NCI-H524 treated with DMSO at 0.1 percent for 48 hours (cell line): ENCODE results near the gene WDR7.
A peak's percentile ranks its signal among the peaks of the same experiment; 100 is the strongest.
"Not testable (repeated sequence)": the region's sequence is repeated elsewhere in the genome, so short reads cannot be mapped to it uniquely, and the experiment has no call there.

Experiments used
- DNase-seq: peaks from one replicate; lab custom pipeline; 2025; lab: John Stamatoyannopoulos, UW

WDR7 gene

DNA sequence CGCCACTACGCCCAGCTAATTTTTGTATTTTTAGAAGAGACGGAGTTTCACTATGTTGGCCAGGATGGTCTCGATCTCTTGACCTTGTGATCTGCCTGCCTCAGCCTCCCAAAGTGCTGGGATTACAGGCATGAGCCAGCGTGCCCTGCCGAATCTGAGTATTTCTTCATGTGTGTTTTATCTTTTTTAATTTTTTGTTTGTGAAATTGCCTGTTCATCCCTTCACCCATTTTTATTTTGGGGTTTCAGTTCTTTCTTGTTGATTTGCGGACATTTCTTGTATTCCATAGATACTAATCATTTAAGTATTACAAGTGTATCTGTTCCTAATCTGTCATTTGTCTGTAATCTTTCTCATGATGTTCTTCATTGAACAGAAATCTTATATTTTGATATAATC is 3.1 kb downstream of the WDR7 start:
- DNase-seq, result not testable (repeated sequence)

DNA sequence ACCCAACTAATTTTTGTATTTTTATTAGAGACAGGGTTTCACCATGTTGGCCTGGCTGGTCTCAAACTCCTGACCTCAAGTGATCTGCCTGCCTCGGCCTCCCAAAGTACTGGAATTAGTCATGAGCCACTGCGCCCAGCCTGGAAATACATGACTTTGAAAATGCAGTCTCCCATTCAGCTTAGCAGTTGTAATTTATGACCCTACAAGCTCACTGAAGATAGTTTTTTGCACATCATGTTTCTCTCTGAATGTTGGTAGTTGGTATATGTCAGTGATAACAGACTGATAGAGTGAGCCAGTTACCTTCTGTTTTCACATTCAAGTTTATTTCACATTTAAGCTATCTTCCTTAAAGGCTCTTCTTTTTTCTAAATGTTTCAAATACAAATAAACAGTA is 7.1 kb downstream of the WDR7 start:
- no peak for DNase-seq

DNA sequence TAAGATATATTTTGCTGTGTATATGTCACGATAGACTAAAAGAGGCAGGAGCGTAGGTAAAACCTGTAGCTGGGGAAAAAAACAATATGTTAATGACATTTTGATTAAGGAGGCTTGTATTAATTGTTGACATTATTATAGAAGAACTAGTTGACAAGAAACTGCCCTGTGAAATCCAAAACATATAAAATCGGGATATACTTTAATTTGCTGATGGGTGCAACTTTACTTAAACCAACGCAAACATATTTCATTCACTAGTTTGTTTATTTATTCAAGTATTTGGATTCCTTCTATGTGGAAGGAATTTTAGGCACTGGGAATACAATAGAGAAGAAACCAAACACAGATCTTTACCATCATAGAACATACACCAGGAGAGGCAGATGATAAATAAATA is 8.0 kb downstream of the WDR7 start:
- no peak for DNase-seq

DNA sequence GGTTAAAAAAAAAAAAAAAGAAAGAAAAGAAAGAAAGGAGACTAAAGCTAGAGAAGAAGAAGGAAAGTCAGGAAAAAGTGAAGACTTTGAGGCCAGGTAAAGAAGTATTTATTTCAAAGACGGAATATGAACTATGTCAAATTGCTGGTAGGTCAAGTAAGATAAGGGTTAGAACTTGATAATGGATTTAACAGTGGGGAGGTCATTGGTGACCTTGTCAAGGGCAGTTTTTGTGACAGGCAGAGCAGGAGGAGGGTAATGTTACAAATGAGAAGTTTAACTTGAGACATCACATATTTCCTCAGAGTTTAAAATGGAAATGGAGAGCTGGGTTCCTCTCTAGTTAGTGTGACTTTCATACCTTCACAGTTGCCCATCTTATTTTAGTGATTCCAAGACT is 9.5 kb downstream of the WDR7 start:
- no peak for DNase-seq

DNA sequence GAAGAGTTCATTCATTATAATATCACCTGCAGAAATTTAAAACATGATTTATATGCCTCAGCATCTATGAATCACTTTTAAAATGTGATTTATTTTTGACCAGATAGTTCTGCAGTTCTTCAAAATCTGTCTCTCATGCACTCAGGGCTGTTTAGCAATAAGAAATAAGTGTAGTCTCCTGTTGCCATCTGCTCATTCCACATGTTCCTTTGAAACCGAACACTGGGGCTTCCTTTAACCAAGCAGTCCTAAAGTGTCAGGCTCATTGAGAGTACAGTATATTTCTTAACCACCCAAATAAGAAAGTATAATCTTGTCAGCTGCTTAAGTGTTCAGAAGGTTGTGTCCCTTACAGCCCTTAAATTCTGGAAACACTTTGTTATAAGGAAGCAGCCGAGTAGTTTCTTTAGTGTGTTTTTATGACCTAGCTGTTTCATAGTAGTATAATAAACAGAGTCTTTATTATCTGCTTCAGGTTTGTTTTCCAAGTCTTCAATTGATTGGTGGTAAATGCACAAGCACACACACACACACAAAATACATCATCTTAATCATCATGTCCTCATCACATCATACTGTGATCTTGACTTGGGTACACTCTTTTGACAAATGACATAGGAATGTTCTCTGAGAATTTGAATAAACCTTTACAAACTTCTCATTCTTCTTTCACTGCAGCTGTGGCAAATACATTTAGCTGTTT is 10.4 kb downstream of the WDR7 start:
- peak; percentile 95 for DNase-seq

DNA sequence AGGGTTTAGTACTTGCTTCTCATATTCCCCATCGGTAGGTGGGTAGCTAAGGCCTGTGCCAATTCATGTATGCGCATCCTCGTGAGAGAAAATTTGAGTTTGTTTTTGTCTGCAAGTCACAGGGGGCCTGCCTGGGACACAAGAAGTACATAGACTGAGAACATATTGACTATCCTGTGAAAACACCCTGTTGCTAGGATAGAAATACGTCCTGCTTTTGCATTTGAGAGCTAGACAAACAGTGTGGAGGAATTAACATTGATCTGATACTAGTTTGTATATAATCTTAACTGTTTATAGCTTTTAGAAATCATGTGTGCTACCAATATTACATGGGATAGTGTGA is 10.9 kb downstream of the WDR7 start:
- no peak for DNase-seq

DNA sequence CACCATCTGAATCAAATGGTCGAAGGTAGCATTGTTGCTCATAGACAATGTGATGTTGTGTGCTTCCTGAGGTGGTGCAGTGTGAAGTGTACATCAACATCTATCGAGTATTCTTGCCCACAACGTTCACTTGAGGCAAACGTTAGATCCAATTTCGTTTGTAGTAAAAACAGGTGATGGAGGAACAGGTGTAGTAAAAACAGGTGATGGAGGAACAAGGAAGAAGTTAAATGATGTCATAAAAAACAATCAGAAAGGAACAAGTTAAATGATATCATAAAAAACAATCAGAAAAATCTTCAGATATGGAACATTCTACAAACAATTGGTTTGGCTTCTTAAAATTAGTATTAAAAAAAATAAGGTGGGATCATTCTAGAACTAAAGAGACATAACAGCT is 11.3 kb downstream of the WDR7 start:
- no peak for DNase-seq

DNA sequence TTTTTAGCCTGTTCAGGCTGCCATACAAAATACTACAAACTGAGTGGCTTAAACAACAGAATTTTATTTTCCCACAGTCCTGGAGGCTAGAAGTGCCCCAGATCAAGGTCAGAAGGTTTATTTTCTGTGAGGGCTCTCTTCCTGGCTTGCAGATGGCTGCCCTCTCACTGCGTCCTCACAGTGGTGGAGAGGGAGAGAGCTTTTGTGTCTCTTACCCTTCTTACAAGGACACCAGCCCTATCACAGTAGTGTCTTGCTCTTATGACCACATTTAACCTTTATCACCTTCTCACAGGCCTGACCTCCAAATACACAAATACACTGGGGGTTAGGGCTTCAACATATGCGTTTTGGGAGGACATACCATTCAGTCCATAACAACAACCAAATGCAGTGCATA is 11.7 kb downstream of the WDR7 start:
- DNase-seq, result no peak

DNA sequence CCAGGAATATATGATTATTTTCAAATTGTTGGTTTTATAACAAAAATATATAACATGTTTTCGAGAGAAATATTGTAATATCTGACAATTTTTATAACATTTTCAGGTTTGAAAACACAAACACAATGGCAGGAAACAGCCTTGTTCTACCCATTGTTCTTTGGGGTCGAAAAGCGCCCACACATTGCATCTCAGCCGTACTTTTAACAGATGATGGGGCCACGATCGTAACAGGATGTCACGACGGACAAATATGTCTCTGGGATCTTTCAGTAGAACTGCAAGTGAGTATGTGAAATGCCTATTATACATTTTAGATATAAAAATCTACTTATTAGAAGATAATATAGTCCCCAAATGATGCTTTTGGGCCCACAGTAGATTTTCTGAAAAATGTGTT is 21.2 kb downstream of the WDR7 start:
- DNase-seq, result no peak

DNA sequence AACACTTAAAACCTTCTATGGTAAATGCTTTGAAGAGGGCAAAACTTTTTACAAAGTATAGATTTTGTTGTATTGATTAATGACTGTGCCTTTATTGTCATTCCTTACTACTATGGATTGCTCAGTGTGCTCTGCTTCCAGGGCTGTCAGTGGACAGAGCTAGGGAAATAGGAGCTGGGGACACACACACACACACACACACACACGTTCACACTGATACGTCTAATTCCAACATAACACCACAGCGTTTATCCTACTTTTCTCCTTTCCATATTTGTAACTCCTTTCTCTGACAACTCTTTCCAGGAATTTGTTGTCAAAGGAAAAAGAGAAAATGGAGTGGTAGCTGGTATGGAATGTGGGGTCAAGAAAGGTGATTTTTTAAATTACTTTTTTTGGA is 21.8 kb downstream of the WDR7 start:
- DNase-seq, result no peak

DNA sequence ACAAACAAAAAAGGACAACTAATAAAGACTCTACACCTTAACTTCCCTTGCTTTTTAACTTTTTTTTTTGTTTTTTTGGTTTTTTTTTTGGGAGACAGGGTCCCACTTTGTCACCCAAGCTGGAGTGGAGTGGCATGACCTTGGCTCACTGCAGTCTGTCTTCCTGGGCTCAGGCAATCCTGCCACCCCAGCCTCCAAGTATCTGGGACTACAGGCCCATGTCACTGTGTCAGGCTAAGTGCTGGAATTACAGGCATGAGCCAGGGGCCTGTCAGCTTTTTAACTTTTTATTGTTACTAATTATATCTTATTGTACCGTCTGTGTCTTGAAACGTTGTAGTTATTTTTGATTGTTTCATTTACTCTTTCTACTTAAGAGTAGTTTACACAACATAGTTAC is 25.5 kb downstream of the WDR7 start:
- no peak for DNase-seq

DNA sequence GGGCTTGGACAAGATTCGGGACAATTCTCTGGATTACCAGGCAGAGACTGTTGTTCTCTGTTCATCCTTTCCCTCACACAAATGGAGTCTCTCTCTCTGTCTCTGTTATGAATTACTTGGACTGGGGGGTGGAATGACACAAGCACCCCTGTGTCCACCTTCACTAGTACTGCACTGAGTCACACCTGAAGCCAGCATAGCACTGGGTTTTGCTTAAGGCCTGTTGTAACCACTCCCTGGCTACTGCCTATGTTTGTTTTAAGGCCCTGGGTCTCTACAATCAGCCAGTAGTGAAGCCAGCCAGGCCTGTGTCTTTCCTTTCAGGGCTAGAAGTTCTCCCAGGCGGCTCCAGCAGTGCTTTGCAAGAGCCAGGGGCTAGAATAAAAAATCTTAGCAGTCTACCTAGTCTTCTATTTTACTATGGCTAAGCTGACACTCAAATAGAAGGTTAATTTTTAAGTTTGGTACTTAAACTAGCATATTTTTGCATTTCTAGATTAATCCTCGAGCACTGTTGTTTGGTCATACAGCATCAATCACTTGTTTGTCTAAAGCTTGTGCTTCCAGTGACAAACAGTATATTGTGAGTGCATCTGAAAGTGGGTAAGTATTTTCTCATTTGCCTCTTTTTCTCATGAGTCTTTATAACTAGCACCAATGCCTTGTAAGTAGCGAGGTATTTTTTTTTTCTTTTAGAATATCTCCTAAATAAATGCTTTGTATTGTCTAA is 27.8 kb downstream of the WDR7 start:
- DNase-seq, result no peak

DNA sequence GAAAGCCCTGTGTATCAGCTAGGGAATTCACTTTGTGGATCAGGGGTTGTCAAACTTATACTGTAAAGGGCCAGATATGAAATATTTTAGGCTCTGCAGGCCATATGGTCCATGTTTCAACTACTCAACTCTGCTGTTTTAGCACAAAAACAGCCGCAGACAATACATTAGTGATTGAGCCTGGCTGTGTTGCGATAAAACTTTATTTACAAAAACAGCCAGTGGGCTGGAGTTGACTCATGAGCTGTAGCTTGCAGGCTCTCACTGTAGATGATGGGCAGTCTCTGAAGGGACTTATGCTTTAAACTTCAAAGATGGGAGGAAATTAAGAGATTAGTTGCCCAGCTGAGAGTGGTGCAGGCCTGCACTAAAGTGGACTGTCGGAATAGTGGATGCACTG is 33.1 kb downstream of the WDR7 start:
- no peak for DNase-seq

DNA sequence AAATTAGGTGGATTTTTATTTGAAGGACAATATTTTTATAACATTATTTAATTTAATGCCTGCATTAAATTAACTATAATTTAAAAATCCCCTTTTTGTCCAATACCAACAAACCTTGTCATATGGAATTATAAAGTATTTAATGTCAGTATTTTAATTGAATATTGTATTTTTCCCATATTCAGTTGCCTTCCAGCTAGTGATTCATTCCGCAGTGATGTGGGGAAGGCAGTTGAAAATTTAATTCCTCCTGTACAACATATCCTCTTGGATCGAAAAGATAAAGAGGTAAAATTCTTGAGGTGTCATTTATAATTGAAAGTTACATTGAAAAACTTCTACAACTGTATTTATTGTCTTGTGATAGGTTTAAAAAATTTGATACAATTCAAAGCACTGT is 40.4 kb downstream of the WDR7 start:
- DNase-seq, result no peak

DNA sequence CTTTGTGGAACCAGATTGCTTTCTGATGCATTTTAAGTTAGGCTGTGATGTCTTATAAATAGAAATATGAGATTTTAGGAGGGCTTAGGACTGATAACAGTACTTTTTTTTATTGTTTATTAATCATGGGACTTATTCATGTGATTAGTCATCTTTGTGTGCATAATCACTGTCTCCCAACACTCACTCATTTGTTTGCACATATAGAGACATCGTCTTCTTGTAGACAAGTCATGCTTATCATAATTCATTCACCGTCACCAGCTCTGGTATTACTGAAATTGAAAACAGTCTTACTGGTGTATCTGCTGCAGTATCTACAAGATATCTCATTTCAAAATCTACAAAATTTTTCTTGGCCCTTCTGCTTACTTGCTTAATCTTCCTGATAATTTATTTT is 45.8 kb downstream of the WDR7 start:
- DNase-seq, result no peak

DNA sequence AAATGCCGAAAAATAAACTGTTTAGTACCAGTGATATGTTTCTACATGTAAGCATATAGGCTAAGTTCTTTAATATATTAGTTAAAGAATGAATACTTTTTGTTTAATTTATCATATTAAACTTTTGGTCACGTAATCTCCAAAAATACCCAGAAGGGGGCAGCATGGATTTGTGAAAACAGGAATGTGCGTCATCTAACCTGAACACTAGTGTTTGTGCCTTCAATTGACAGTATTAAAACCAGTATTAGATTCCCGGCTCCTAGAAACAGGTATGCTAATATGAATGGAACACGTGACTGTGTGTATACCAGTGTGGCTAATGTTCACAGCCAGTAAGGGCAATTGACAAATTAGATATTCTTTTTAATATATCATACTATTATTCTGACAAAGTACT is 51.8 kb downstream of the WDR7 start:
- peak; percentile 77 for DNase-seq

DNA sequence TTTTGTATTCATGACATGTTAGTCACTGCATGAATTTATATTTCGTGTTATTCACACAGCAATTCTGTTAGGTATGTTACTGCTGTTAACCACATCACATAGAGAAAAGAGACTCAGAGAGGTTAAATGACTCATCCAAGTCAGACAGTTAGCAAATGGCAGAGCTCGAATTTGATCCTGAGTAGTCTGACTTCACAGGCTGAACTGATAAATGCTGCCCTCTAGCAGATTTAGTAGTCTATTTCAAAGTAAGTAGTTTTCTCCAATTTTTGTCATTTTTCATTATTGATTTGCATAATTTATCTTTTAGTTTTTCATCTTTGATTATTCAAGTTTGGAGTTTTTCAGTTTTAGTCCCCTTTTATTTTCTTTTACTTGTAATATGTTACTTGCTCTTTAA is 58.3 kb downstream of the WDR7 start:
- DNase-seq, result no peak

DNA sequence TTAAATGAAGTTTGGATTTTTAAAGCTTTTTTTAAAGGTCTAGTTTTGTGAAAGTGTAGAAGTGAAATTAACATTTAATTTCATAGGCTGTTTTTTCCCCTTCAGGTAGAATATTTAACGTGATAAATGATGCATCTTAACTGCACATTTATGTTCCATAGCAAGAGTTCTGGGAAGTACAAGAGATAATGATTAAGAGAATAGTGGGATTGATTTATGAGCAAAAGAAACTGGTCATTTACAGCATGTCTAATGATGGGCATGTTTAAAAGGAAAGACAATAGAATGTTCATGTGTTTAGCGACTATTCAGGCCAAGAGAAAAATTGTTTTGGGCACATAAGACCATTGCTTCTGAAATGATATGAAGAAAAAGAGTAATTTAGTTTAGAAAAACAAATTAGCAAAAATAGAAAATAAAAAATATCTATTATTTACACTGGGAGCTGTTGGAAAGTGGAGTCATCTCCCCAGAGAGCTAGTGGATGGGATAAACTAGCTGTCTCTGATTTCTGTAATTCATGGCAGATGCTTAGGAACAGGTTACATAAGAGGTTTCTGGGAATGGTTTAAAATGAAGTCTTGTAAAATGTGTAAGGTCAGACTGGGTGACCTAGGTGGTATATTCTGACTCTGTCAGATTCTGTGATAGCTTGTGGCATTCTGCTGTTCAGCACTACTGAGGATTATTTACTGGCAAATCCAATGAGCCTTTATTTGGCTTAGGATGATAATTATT is 60.7 kb downstream of the WDR7 start:
- DNase-seq, result peak; percentile 36

DNA sequence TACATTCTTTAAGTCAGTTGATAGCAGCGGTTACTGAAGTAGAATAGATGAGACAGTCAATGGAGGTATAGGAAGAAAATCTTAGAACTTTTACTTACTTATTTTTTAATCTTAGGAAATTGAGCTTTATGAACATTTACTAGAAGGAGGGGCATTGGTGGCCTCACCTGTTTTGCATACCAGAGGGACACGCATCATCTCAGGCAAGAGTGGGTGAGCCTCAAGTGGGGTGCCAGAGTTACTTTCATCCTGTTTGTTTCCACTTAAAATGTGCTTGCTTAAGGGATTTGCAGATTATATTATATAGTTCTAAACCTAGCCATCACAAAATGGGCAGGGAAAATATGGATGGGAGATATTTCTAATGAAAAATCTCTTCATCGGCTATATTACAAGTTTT is 61.6 kb downstream of the WDR7 start:
- DNase-seq, result no peak

DNA sequence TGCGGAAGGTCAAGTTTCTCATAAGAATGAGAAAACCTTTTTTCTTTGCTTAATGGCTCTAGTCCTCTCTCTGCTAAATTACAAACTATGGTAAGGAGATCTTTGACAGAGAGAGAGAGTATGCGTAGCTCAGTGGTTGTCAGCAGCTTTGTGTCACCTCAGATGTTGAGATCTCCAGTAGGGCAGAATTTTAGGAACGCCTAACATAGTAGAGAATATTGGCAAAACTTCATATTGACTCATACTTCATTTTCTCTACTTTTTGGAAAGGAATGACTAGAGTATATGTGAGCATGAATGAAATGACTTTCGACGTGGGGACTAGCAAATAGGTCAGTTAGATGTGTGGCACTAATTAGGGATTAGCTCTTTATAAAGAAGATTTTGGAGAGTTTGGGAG is 64.0 kb downstream of the WDR7 start:
- DNase-seq, result no peak

DNA sequence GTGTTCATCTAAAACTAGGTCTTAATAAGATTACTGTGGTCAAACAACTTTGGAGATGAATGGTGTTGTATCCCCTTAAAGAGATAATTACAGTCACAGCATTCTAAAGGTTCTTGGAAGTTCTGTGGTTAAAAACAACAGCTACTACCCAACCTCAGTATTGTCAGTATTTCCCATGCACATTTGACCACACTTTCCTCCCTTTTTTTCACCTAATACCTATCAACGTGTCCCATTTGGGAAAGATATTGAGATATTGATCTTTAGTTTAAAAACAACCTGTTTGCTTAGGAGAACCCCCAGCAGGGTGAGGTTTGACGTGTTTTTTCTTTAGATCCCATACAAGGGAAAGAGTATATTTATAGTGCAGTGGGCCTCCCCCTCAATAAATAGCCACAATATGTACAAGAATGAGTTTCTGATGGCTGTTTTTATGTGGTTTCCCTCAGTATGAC is 65.6 kb downstream of the WDR7 start:
- no peak for DNase-seq

DNA sequence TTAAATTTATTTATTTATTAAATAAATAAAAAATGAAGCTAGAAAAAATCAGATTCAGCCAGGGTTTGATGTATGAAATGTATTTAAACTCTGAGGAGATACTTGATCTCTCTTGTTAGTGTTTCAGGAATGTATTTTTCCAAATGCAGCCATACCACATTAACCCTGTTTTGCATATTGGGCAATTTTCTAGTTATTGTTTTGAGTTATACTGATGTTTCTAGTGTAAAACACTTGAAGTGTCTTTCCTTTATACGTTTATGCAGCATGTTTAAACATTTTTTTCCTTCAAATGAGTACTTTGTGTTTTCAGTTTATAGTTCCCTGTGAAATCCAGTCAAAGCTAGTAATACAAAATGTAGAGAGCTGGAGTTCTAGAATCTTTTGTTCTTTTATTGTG is 69.9 kb downstream of the WDR7 start:
- no peak for DNase-seq

DNA sequence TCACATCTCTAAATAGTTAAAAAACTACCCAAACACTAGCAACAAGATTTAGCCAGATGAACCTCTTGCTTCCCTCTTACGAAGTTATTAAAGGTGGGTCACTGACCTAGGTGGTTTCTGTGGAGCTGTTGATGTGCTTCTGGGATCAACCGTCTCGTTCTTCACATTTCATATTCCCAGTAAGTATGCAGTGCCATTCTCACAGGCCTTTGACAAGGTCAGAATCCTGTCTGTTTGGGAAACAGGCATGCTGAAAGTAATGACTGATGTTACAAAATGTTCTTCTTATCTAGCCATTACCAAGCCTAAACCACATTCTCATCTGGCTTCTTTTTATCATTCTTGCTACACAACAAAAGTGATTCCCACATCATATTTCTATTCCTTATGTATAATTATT is 70.3 kb downstream of the WDR7 start:
- DNase-seq, result no peak
